ENCODE measurements around the gene CDK2AP2. TPM values are rescaled to one million over a fixed set of nuclear protein-coding genes. Genes with fewer than 3 reads are reported as not detected.
"Not testable (repeated sequence)": the region's sequence is repeated elsewhere in the genome, so short reads cannot be mapped to it uniquely, and the experiment has no call there.

The CDK2AP2 gene, protein sequence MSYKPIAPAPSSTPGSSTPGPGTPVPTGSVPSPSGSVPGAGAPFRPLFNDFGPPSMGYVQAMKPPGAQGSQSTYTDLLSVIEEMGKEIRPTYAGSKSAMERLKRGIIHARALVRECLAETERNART
- 10 to 100 TPM; 60.4 to 97.7 (median 77.2) TPM for total RNA-seq

GRCh38 chr11:67507864-67508485 lies at the start of gene CDK2AP2:
Gene CDK2AP2, minus strand, starts transcription at chr11:67508162. Its CDS starts 80 bp downstream, at chr11:67508082.
- Histone ChIP-seq H3K4me3 (peak within 1 kb of the TSS; percentile 70 to 87 (median 75)), H3K9me3 (no peaks in the 10 kb centered on the region), H3K27ac (peak within 1 kb of the TSS; percentile 94 to 99 (median 97)), H3K4me1 (peaks cover 0 to 50% (median 34%) of the 10 kb centered on the region in 4 donors), H3K36me3 (no peaks in the 10 kb centered on the region), H3K27me3 (no peaks in the 10 kb centered on the region)
- peak; percentile 99 to 100 (median 99) for DNase-seq
- TF ChIP-seq CTCF (IDR thresholded peaks at IDR 0.05) (peak in 3 of 6 experiments; percentile 0 to 27 (median 25)), POLR2A (IDR thresholded peaks at IDR 0.05) (peak; percentile 89 to 97)

DNA sequence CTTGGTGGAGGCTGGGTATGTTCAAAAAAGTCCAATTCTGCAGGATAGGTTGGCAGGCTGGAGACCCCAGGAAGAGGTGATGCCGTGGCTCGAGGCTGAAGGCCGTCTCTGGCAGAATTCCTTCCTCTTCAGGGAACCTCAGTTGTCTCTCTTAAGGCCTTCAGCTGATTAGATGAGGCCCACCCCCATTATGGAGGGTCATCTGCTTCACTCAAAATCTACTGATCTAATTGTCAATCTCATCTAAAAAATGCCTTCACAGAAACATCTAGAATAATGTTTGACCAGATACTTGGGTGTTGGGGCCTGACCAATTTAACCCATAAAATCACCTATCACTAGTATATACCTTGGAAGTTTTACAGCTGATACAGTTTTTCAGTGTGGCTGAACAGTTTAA lies 48.3 kb upstream of the CDK2AP2 start:
- Histone ChIP-seq H3K4me3 (no peak overlapping the region), H3K4me1 (no peaks in the 10 kb centered on the region), H3K36me3 (no peaks in the 10 kb centered on the region), H3K9me3 (no peaks in the 10 kb centered on the region), H3K27ac (no peak overlapping the region), H3K27me3 (no peaks in the 10 kb centered on the region)
- DNase-seq = no peak
- TF ChIP-seq CTCF (IDR thresholded peaks at IDR 0.05) = no peak
- TF ChIP-seq POLR2A (IDR thresholded peaks at IDR 0.05) = no peak

- not testable (repeated sequence) for H3K36me3 ChIP-seq, DNase-seq, H3K27ac ChIP-seq, H3K27me3 ChIP-seq, H3K4me3 ChIP-seq, H3K4me1 ChIP-seq, H3K9me3 ChIP-seq
Observed at GRCh38 chr11:67551697-67552096, 43.7 kb upstream of the CDK2AP2 start.

- no peaks in the 10 kb centered on the region for H3K27me3 ChIP-seq
- no peak overlapping the region for H3K4me3 ChIP-seq
- TF ChIP-seq POLR2A (IDR thresholded peaks at IDR 0.05) (no peak), CTCF (IDR thresholded peaks at IDR 0.05) (no peak)
- H3K4me1 ChIP-seq = no peaks in the 10 kb centered on the region
- H3K9me3 ChIP-seq = no peaks in the 10 kb centered on the region
- H3K27ac ChIP-seq = no peak overlapping the region
- no peak for DNase-seq
- H3K36me3 ChIP-seq = no peaks in the 10 kb centered on the region
Observed at GRCh38 chr11:67551127-67551526, 43.2 kb upstream of the CDK2AP2 start.

DNA sequence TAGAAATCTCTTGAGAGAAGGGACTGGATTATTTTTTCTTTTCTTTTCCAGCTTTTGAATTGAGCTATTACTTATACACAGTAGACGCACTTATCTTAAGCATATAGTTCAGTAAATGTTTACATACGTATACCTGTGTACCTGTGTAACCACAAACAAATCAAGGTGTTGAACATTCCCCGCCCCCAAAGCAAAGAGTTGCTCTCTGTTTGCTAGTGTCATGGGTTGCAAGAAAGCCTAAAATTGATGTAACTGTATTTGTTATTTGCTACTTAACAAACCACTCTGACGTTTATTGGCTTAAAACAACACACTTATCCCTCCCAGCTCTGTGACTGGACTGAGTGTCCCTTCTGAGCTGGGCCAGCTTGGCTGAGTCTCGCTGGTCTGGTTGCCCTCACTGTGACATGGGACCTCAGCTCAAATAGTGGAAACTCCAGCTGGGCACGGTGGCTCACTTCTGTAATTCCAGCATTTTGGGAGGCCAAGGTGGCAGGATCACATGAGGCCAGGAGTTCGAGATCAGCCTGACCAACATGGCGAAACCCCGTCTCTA lies 40.7 kb upstream of the CDK2AP2 start:
- Histone ChIP-seq H3K27me3 (no peaks in the 10 kb centered on the region), H3K36me3 (no peaks in the 10 kb centered on the region), H3K4me3 (no peak overlapping the region), H3K27ac (no peak overlapping the region), H3K4me1 (peaks cover 0 to 10% (median 0%) of the 10 kb centered on the region in 4 donors), H3K9me3 (no peaks in the 10 kb centered on the region)
- no peak for DNase-seq
- TF ChIP-seq CTCF (IDR thresholded peaks at IDR 0.05) (no peak), POLR2A (IDR thresholded peaks at IDR 0.05) (no peak)

- not testable (repeated sequence) for H3K27ac ChIP-seq, DNase-seq, H3K4me3 ChIP-seq, H3K36me3 ChIP-seq, H3K4me1 ChIP-seq, H3K9me3 ChIP-seq, H3K27me3 ChIP-seq
Observed at GRCh38 chr11:67548112-67548511, 40.1 kb upstream of the CDK2AP2 start.

All from Peyer's patch (tissue), 4 donors.